Retinal pigment epithelial cell (primary cell): ENCODE measurements around the gene APELA.
"Not testable (repeated sequence)": the region's sequence is repeated elsewhere in the genome, so short reads cannot be mapped to it uniquely, and the experiment has no call there.

ENCODE experiments used
- DNase-seq: peaks from one replicate; pipeline ENCODE4 v3.0.0-alpha.2; 2010; ENCODE audit warnings: low read depth
- H3K4me3 ChIP-seq: 2 replicates; pipeline ENCODE4 v1.5.1; 2011; ENCODE audit warnings: mild to moderate bottlenecking, low read length, control low read depth, moderate library complexity
- TF ChIP-seq, protein P1 (sequence below): conservative IDR thresholded peaks from 2 replicates; pipeline ENCODE4 v1.5.1; 2011; ENCODE audit warnings: low read depth, low read length, control low read depth, inconsistent platforms

The APELA gene

DNA sequence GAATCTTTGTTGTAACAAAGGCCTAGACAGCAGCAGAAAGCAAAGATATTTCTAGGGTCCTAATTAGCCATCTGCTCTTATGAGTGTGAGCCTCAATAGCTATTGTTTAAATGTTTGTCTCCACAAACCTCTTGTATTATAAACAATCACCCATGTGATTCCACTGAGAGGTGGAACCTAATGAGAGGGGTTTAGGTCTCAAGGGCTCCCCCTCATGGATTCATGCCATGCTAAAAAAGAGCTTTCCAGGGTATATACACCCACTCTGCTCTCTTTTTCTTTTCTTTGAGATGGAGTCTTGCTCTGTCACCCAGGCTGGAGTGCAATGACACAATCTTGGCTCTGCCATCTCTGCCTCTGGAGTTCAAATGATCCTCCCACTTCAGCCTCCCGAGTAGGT, 58.4 kb downstream of the APELA start:
- H3K4me3 ChIP-seq: no peak overlapping the region
- no peak for DNase-seq
- TF ChIP-seq, protein P1, sequence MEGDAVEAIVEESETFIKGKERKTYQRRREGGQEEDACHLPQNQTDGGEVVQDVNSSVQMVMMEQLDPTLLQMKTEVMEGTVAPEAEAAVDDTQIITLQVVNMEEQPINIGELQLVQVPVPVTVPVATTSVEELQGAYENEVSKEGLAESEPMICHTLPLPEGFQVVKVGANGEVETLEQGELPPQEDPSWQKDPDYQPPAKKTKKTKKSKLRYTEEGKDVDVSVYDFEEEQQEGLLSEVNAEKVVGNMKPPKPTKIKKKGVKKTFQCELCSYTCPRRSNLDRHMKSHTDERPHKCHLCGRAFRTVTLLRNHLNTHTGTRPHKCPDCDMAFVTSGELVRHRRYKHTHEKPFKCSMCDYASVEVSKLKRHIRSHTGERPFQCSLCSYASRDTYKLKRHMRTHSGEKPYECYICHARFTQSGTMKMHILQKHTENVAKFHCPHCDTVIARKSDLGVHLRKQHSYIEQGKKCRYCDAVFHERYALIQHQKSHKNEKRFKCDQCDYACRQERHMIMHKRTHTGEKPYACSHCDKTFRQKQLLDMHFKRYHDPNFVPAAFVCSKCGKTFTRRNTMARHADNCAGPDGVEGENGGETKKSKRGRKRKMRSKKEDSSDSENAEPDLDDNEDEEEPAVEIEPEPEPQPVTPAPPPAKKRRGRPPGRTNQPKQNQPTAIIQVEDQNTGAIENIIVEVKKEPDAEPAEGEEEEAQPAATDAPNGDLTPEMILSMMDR: peak; percentile 60

DNA sequence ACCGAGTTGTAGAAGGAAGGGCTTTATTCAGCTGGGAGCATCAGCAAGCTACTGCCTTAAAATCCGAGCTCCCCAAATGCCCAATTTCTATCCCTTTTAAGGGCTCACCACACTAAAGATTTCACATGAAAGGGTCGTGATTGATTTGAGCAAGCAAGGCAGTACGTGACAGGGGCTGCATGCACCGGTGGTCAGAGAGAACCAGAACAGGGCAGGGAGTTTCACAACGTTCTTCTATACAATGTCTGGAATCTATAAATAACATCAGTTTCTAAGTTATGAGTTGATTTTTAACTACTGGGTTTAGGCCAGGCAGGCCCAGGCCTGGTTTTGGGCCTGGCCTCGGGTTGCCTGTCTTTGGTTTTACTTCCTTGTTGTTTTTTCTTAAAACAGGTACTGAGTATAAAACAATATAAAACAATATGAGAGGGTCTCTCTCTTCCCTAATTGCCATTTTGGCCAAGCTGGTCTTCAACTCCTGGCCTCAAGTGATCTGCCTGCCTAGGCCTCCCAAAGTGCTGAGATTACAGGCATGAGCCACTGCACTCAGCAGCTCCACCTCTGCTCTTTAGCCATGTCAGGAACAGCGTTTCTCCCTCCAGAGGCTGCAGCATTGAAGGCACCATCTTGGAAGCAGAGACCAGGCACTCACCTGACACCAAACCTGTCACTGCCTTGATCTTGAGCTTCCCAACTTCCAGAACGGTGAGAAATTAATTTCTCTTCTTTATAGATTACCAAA, 59.1 kb downstream of the APELA start:
- not testable (repeated sequence) for DNase-seq

DNA sequence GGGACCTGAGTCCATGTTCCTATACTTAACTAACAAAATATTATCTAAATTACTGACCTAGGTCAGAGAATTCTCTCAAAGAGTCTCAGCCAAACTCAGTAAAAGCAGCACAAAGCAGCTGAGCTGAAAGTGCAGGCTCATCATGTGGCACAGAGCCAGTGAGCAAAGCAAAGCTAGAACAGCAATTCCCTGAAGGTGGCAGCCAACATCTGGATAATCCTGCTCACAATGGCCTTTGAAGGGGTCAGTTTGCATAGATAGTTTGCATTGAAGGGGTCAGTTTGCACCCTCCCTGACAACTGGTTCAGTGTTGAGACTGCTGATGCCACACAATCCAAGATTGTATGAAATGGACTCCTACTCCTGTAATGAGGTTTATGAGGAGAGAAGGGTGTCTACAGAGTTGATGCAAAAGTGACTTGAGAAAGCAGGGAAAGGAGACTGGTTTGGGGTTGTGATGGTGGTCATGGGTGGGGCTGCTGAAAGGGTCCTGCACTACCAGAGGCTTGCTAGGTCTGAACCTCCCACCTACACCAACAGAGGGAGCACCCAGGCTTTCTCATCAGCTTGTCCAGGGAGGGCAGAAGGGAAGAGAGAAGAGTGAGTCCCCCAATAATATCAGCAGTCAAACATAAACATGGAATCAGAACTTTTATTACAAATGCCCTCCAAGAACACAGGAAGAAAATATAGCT, 60.7 kb downstream of the APELA start:
- TF ChIP-seq, protein P1: peak; percentile 52
- no peak for DNase-seq
- H3K4me3 ChIP-seq: no peak overlapping the region

More for the DNA sequence above, 59.1 kb downstream of the APELA start:
- H3K4me3 ChIP-seq: not testable (repeated sequence)

DNA sequence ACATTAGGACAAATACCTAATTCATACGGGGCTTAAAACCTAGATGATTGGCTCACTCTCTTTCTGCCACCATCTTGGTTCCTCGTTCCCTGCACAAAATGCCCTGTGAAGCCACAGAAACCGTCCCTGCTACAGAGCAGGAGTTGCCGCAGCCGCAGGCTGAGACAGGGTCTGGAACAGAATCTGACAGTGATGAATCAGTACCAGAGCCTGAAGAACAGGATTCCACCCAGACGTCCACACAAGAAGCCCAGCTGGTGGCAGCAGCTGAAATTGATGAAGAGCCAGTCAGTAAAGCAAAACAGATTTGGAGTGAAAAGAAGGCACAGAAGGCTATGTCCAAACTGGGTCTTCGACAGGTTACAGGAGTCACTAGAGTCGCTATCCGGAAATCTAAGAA, 66.2 kb downstream of the APELA start:
- H3K4me3 ChIP-seq: no peak overlapping the region
- TF ChIP-seq, protein P1: no peak
- DNase-seq: no peak

DNA sequence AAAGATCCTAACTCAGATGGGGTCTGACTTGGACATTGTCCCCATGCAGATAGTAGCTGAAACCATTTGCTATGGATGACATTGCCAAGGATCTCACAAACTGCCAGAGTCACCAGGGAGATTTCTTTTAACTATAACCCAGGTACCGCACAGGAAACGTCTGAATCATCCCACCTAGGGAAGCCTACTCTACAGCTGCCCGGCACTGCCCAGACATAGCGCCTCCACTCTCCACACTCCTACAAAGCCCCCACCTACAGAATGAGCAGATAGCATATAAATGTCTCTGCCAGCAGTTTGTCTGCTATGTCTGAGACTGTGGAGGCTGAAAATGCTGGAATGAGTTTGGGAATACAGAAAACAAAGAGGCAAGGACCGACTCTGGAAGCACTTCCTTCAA, 68.2 kb downstream of the APELA start:
- DNase-seq: no peak
- no peak overlapping the region for H3K4me3 ChIP-seq
- TF ChIP-seq, protein P1: no peak

DNA sequence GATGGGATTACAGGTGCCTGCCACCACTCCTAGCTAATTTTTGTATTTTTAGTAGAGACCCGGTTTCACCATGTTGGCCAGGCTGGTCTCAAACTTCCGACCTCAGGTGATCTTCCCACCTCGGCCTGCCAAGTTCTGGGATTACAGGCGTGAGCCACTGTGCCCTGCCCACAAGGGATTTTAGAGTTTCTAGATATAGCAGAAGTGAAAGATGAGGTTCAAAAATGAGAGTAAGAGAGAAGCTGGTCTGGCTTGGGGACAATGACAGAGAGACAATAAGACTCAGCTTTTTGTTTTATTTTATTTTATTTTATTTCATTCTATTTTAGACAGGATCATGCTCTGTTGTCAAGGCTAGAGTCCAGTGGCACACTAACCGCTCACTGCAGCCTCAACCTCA, 69.8 kb downstream of the APELA start:
- no peak for DNase-seq
- TF ChIP-seq, protein P1: no peak
- no peak overlapping the region for H3K4me3 ChIP-seq
